D341Med (cell line): ENCODE data around the gene UBE2QL1.

Experiments
- DNase-seq: peaks from one replicate; pipeline ENCODE4 v3.0.0; 2012; ENCODE audit warnings: low spot score

The UBE2QL1 gene

GRCh38 chr5:6539060-6539459, 90.4 kb downstream of the UBE2QL1 start:
- DNase-seq, result no peak

GRCh38 chr5:6540111-6540827, 91.6 kb downstream of the UBE2QL1 start:
- no peak for DNase-seq

- DNase-seq, result no peak
Measured at GRCh38 chr5:6541256-6542013, 92.8 kb downstream of the UBE2QL1 start.

GRCh38 chr5:6542421-6543345, 94.0 kb downstream of the UBE2QL1 start:
- DNase-seq, result no peak

GRCh38 chr5:6543346-6543730, 94.7 kb downstream of the UBE2QL1 start:
- no peak for DNase-seq

GRCh38 chr5:6543830-6544560, 95.3 kb downstream of the UBE2QL1 start:
- DNase-seq, result no peak
